IMR-90 (cell line): ENCODE results near the gene AKAP6. TPM values are rescaled to one million over a fixed set of nuclear protein-coding genes. Genes with fewer than 3 reads are reported as not detected.
A peak's percentile ranks its signal among the peaks of the same experiment; 100 is the strongest.

Source experiments
- ATAC-seq: fragments of 200-7000 bp; cut with Tn5 transposase; 2 replicates; pipeline ENCODE4 v1.9.1; 2020; ENCODE audit warnings: low read depth, mild to moderate bottlenecking, moderate library complexity
- BruUV-seq: library from RNA; stranded (reverse); fragments of 400-500 nt; replicated peaks from 2 replicates; lab custom pipeline; 2021; lab: Mats Ljungman, UMichigan
- CTCF ChIA-PET: fragments of 300-600 bp; formaldehyde crosslinking; extraction: SDS; loops from one replicate; lab custom pipeline; 2021; ENCODE audit warnings: antibody characterized with exemption; lab: Yijun Ruan, JAX
- POLR2A ChIA-PET: fragments of 300-600 bp; sonication (Branson Sonifier 250); formaldehyde crosslinking; loops from one replicate; lab custom pipeline; 2022; ENCODE audit warnings: antibody characterized with exemption; ENCODE audit not compliant: unreplicated experiment; lab: Charles Lee
- DNase-seq: peaks from one replicate; pipeline ENCODE4 v3.0.0; 2013
- H2AFZ ChIP-seq: replicated peaks from 2 replicates; pipeline ENCODE3; 2013; ENCODE audit warnings: low read length, mild to moderate bottlenecking; ENCODE audit not compliant: poor library complexity
- H2AK5ac ChIP-seq: 2 replicates; pipeline ENCODE4 v1.6.1; 2013; ENCODE audit warnings: low read depth, low read length, inconsistent platforms
- H2AK9ac ChIP-seq: replicated peaks from 2 replicates; pipeline ENCODE3; 2013; ENCODE audit warnings: mild to moderate bottlenecking, low read depth, low read length, moderate library complexity; ENCODE audit not compliant: poor library complexity
- H2BK120ac ChIP-seq: 2 replicates; pipeline ENCODE4 v1.6.1; 2013; ENCODE audit warnings: low read depth, low read length, inconsistent platforms
- H2BK15ac ChIP-seq: 3 replicates; pipeline ENCODE4 v1.6.1; 2013; ENCODE audit warnings: low read depth, low read length, inconsistent platforms
- H2BK20ac ChIP-seq: 2 replicates; pipeline ENCODE4 v1.6.1; 2013; ENCODE audit warnings: low read depth, mild to moderate bottlenecking, inconsistent platforms, low read length, moderate library complexity
- H2BK5ac ChIP-seq: 2 replicates; pipeline ENCODE4 v1.6.1; 2013; ENCODE audit warnings: mild to moderate bottlenecking, low read depth, low read length, inconsistent platforms; ENCODE audit not compliant: poor library complexity, severe bottlenecking
- H3K14ac ChIP-seq: replicated peaks from 2 replicates; pipeline ENCODE4 v1.6.1; 2013; ENCODE audit warnings: low read depth, low read length, inconsistent platforms
- H3K18ac ChIP-seq: 2 replicates; pipeline ENCODE4 v1.6.1; 2013; ENCODE audit warnings: low read depth, low read length, control low read depth
- H3K23ac ChIP-seq: 2 replicates; pipeline ENCODE4 v1.6.1; 2013; ENCODE audit warnings: low read depth, low read length, inconsistent platforms
- H3K27ac ChIP-seq: 2 replicates; pipeline ENCODE4 v1.5.1; 2013; ENCODE audit warnings: mild to moderate bottlenecking, control low read depth, low read length; ENCODE audit not compliant: insufficient read depth
- H3K27me3 ChIP-seq: 2 replicates; pipeline ENCODE4 v1.6.1; 2013; ENCODE audit warnings: low read length; ENCODE audit not compliant: control insufficient read depth, insufficient read depth
- H3K36me3 ChIP-seq: 2 replicates; pipeline ENCODE4 v1.6.1; 2013; ENCODE audit warnings: low read length, mixed read lengths; ENCODE audit not compliant: control insufficient read depth, insufficient read depth
- H3K4ac ChIP-seq: 2 replicates; pipeline ENCODE4 v1.6.1; 2013; ENCODE audit warnings: low read depth, low read length, inconsistent platforms
- H3K4me1 ChIP-seq: 2 replicates; pipeline ENCODE4 v1.6.1; 2013; ENCODE audit warnings: low read length, mixed read lengths; ENCODE audit not compliant: control insufficient read depth, insufficient read depth
- H3K4me2 ChIP-seq: 2 replicates; pipeline ENCODE4 v1.6.1; 2013; ENCODE audit warnings: low read depth, mild to moderate bottlenecking, control low read depth, low read length, moderate library complexity
- H3K4me3 ChIP-seq: 2 replicates; pipeline ENCODE4 v1.5.1; 2013; ENCODE audit warnings: low read depth, mild to moderate bottlenecking, control low read depth, low read length, moderate library complexity; ENCODE audit not compliant: insufficient read depth
- H3K56ac ChIP-seq: 2 replicates; pipeline ENCODE4 v1.6.1; 2013; ENCODE audit warnings: low read length, inconsistent platforms; ENCODE audit not compliant: insufficient read depth; ENCODE audit errors: extremely low read depth
- H3K79me1 ChIP-seq, 2 experiments: 2 replicates each; pipeline ENCODE4 v1.6.1; 2013; ENCODE audit warnings: low read length in 2 of 2, inconsistent platforms in 1 of 2, low read depth in 1 of 2
- H3K9ac ChIP-seq: 2 replicates; pipeline ENCODE4 v1.6.1; 2013; ENCODE audit warnings: low read depth, low read length, control low read depth
- H3K9me1 ChIP-seq: 2 replicates; pipeline ENCODE4 v1.6.1; 2013; ENCODE audit warnings: low read length, inconsistent platforms; ENCODE audit not compliant: insufficient read depth
- H3K9me3 ChIP-seq: 2 replicates; pipeline ENCODE4 v1.6.1; 2013; ENCODE audit warnings: low read length; ENCODE audit not compliant: control insufficient read depth, insufficient read depth
- H4K20me1 ChIP-seq: 2 replicates; pipeline ENCODE4 v1.6.1; 2013; ENCODE audit warnings: low read length, inconsistent platforms; ENCODE audit not compliant: insufficient read depth
- H4K5ac ChIP-seq: 2 replicates; pipeline ENCODE4 v1.6.1; 2013; ENCODE audit warnings: mild to moderate bottlenecking, low read depth, low read length, control low read depth
- H4K8ac ChIP-seq, 2 experiments: 2 replicates each; pipeline ENCODE4 v1.6.1; 2013; ENCODE audit warnings: low read depth in 2 of 2, low read length in 2 of 2, control low read depth in 1 of 2, inconsistent platforms in 1 of 2
- H4K91ac ChIP-seq: 2 replicates; pipeline ENCODE4 v1.6.1; 2013; ENCODE audit warnings: low read depth, low read length, inconsistent platforms; ENCODE audit not compliant: insufficient read depth
- CEBPB ChIP-seq: IDR thresholded peaks from 2 replicates; pipeline ENCODE4 v1.6.1; 2012; ENCODE audit warnings: low read depth, low read length, improper control_type of control experiment
- FOS ChIP-seq: fragments of 150-350 bp; IDR thresholded peaks from 2 replicates; pipeline ENCODE4 v1.6.1; 2016; ENCODE audit warnings: low read depth, low read length
- MAFK ChIP-seq: IDR thresholded peaks from 2 replicates; pipeline ENCODE4 v1.6.1; 2012; ENCODE audit warnings: low read depth, low read length, improper control_type of control experiment
- NFE2L2 ChIP-seq: fragments of 150-350 bp; IDR thresholded peaks from 2 replicates; pipeline ENCODE4 v1.6.1; 2016; ENCODE audit warnings: low read depth, mild to moderate bottlenecking, low read length
- POLR2A ChIP-seq: IDR thresholded peaks from 2 replicates; pipeline ENCODE4 v1.6.1; 2012; ENCODE audit warnings: mild to moderate bottlenecking, low read depth, low read length
- RCOR1 ChIP-seq: IDR thresholded peaks from 2 replicates; pipeline ENCODE4 v1.6.1; 2012; ENCODE audit warnings: mild to moderate bottlenecking, low read length, improper control_type of control experiment; ENCODE audit not compliant: insufficient replicate concordance
- WGBS, 2 experiments: methylation state at CpG; one replicate each; pipeline versions ENCODE4 v1.1.5 to v1.1.7; 2013; ENCODE audit warnings: missing lambda C conversion rate in 2 of 2; ENCODE audit not compliant: insufficient read length in 1 of 2; ENCODE audit errors: extremely low coverage in 2 of 2; 5-methylcytosine and 5-hydroxymethylcytosine counted together
- dilution Hi-C: fragments of 300-500 bp; cut with HindIII; formaldehyde crosslinking; loops from one replicate; pipeline ENCODE4 v1.14.3; 2018; ENCODE audit warnings: low sequenced_read_pairs; ENCODE audit not compliant: unreplicated experiment
- in situ Hi-C: fragments of 300-500 bp; cut with MboI; formaldehyde crosslinking; loops from 3 replicates; pipeline ENCODE4 v1.14.3; 2019; ENCODE audit warnings: low sequenced_read_pairs, inconsistent platforms, mixed read lengths
- intact Hi-C: fragments of 100-400 bp; cut with micrococcal nuclease; formaldehyde crosslinking; loops from 2 replicates; pipeline ENCODE4 v1.10.0; 2022
- polyA plus RNA-seq, 3 experiments: library from polyadenylated mRNA; depleted of rRNA; stranded (reverse); fragments of >200 nt; gene quantifications; 2 replicates each; pipeline ENCODE4 v1.2.3, GENCODE V29; 2012; ENCODE audit warnings: low replicate concordance in 1 of 3
- total RNA-seq: library from RNA; depleted of rRNA; stranded (reverse); fragments of >200 nt; gene quantifications from 2 replicates; pipeline ENCODE4 v1.2.3, GENCODE V29; 2012
- TF ChIP-seq, protein P1 (sequence below): fragments of 150-350 bp; IDR thresholded peaks from 2 replicates; pipeline ENCODE4 v1.6.1; 2016; ENCODE audit warnings: low read depth, mild to moderate bottlenecking, low read length, moderate library complexity, borderline replicate concordance

The AKAP6 gene
- total and polyA plus RNA-seq, 2 of the 4 experiments (the other 2 are of a cell fraction): 0.22 to 1.6 TPM

GRCh38 chr14:32343926-32344430 lies 14.9 kb downstream of the AKAP6 start:
- H3K4me2 ChIP-seq: no peak overlapping the region
- WGBS, 2 experiments: 67% methylated on average over 1 of the region's 2 CpGs; no CpG with 5 or more reads in 1 of the 2 experiments
- no peaks in the 10 kb centered on the region for H4K20me1 ChIP-seq
- peaks cover 4% of the 10 kb centered on the region for H3K4me1 ChIP-seq
- H2AFZ ChIP-seq: no peak overlapping the region
- H3K23ac ChIP-seq: no peak overlapping the region
- no peak overlapping the region for H3K14ac ChIP-seq
- ChIA-PET CTCF (no interaction called here), POLR2A (no interaction called here)
- no peak overlapping the region for H3K18ac ChIP-seq
- no peak overlapping the region for H3K9ac ChIP-seq
- DNase-seq (no peak), ATAC-seq (no peak)
- no peaks in the 10 kb centered on the region for H3K79me1 ChIP-seq
- no peak overlapping the region for H4K5ac ChIP-seq
- peak overlapping the region; percentile 1; the same call in 1 of the 2 replicates for H2BK20ac ChIP-seq
- no peak overlapping the region for H4K8ac ChIP-seq
- H2AK9ac ChIP-seq: no peak overlapping the region
- H3K9me3 ChIP-seq: no peaks in the 10 kb centered on the region
- in situ Hi-C loops (no loop called here), intact Hi-C loops (no loop called here), dilution Hi-C loops (no loop called here)
- H3K27me3 ChIP-seq: no peaks in the 10 kb centered on the region
- TF ChIP-seq RCOR1: no peak
- TF ChIP-seq NFE2L2: no peak
- TF ChIP-seq CEBPB: no peak
- TF ChIP-seq FOS: no peak
- TF ChIP-seq POLR2A: no peak
- no peak for TF ChIP-seq MAFK
- TF ChIP-seq, protein P1, sequence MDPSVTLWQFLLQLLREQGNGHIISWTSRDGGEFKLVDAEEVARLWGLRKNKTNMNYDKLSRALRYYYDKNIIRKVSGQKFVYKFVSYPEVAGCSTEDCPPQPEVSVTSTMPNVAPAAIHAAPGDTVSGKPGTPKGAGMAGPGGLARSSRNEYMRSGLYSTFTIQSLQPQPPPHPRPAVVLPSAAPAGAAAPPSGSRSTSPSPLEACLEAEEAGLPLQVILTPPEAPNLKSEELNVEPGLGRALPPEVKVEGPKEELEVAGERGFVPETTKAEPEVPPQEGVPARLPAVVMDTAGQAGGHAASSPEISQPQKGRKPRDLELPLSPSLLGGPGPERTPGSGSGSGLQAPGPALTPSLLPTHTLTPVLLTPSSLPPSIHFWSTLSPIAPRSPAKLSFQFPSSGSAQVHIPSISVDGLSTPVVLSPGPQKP: no peak
- no peak overlapping the region for H3K4ac ChIP-seq
- H3K27ac ChIP-seq: no peak overlapping the region
- no peak overlapping the region for H3K56ac ChIP-seq
- no peak overlapping the region for H4K91ac ChIP-seq
- no peaks in the 10 kb centered on the region for H3K9me1 ChIP-seq
- no peak overlapping the region for H3K4me3 ChIP-seq
- no peak overlapping the region for H2AK5ac ChIP-seq
- no peaks in the 10 kb centered on the region for H3K36me3 ChIP-seq
- H2BK120ac ChIP-seq: no peak overlapping the region
- no peak overlapping the region; the same call in 2 of the 3 replicates for H2BK15ac ChIP-seq
- H2BK5ac ChIP-seq: no peak overlapping the region
- BruUV-seq: no TSS peak
